PC-3 (cell line): ENCODE measurements around the gene CCNJL.

Source experiments
- CTCF ChIP-seq: fragments of 300-600 bp; sonication (generic); conservative IDR thresholded peaks from 2 replicates; pipeline ENCODE4 v1.5.1; 2017; ENCODE audit warnings: antibody characterized with exemption, low read depth, mild to moderate bottlenecking, low read length
- EZH2 ChIP-seq: fragments of 300-600 bp; sonication (generic); IDR thresholded peaks from one replicate; pipeline ENCODE4 v1.6.1; 2017; ENCODE audit warnings: antibody characterized with exemption, mild to moderate bottlenecking, low read length; ENCODE audit not compliant: unreplicated experiment
- EZH2phosphoT487 ChIP-seq: fragments of 300-600 bp; sonication (generic); IDR thresholded peaks from 2 replicates; pipeline ENCODE4 v1.6.1; 2018; ENCODE audit warnings: mild to moderate bottlenecking, antibody characterized with exemption, low read length, borderline replicate concordance

DNA sequence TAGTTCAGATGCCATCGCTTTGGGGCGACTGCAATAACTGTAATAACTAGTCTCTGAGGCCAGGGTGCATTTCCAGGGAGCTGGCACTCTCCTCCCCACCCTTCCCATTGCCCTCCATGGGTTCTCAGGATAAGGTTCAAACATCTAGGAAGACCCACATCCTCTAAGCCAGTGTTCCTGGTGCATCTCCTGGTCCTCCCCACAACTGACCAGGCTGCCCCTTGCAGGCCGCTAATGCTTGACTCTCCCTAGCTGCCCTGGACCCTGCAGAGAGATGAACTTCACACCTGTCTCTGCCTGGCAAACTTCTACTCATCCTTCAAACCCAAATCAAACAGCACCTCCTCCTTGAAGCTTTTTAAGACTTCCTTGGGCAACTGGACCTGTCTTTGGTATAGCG is 15.9 kb downstream of the CCNJL start:
- TF ChIP-seq CTCF (no peak), EZH2 (no peak), EZH2phosphoT487 (no peak)
